Measurements from ENCODE around the gene KRTAP3-3. TPM values are rescaled to one million over a fixed set of nuclear protein-coding genes. Genes with fewer than 3 reads are reported as not detected.
"Not testable (repeated sequence)": the region's sequence is repeated elsewhere in the genome, so short reads cannot be mapped to it uniquely, and the experiment has no call there.

KRTAP3-3 gene
- total and polyA plus RNA-seq, 8 donors, result not detected

- intact Hi-C loops (cut with DNase I), result no loop called here
- H3K27ac ChIP-seq, result no peak overlapping the region
These were observed 10.4 kb upstream of the KRTAP3-3 start for GRCh38 chr17:41004397-41004796.

DNA sequence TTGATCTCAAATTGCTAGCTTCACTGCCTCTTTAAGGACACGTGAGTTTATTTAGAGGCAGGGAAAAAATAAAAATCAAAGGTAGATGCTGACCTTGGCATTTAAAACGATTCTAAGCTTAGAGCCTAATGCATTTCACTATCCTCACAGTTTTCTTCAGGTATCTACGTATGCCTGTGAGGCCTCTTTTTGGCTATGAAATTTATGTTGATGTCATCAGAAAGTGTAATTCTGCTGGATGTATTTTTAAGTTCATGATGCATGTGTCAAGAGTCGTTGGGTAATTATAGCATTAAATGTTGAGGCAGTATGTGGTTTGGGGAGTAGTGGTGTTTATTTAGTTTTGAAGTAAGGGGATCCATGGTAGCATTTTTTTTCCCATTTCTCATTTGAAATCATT, 10.0 kb upstream of the KRTAP3-3 start:
- no peaks in the 10 kb centered on the region for H3K4me1 ChIP-seq
- H3K4me3 ChIP-seq, result no peak overlapping the region
- intact Hi-C loops (cut with DNase I), result no loop called here
- ATAC-seq, result no peak
- TF ChIP-seq CTCF (IDR thresholded peaks at IDR 0.05), result no peak
- H3K27me3 ChIP-seq, result peaks cover 0 to 7% of the 10 kb centered on the region in 2 donors
- H3K27ac ChIP-seq, result no peak overlapping the region
- no peaks in the 10 kb centered on the region for H3K36me3 ChIP-seq
- no peaks in the 10 kb centered on the region for H3K9me3 ChIP-seq
- DNase-seq, result no peak

More at GRCh38 chr17:41004397-41004796, 10.4 kb upstream of the KRTAP3-3 start:
- no peak for TF ChIP-seq CTCF (IDR thresholded peaks at IDR 0.05)
- Histone ChIP-seq H3K4me1 (no peaks in the 10 kb centered on the region), H3K9me3 (no peaks in the 10 kb centered on the region), H3K36me3 (no peaks in the 10 kb centered on the region), H3K27me3 (peaks cover 0 to 6% of the 10 kb centered on the region in 2 donors), H3K4me3 (no peak overlapping the region)
- no peak for DNase-seq
- ATAC-seq, result no peak

- ATAC-seq, result peak; percentile 68
- intact Hi-C loops (cut with DNase I), result no loop called here
- H3K36me3 ChIP-seq, result no peaks in the 10 kb centered on the region
- no peak overlapping the region for H3K27ac ChIP-seq
- no peak for DNase-seq
- no peaks in the 10 kb centered on the region for H3K9me3 ChIP-seq
- H3K4me3 ChIP-seq, result no peak overlapping the region
- TF ChIP-seq CTCF (IDR thresholded peaks at IDR 0.05), result no peak
- no peaks in the 10 kb centered on the region for H3K4me1 ChIP-seq
- H3K27me3 ChIP-seq, result peaks cover 0 to 14% of the 10 kb centered on the region in 2 donors
These were observed 8.8 kb upstream of the KRTAP3-3 start for GRCh38 chr17:41002814-41003213.

GRCh38 chr17:41001795-41002194, 7.8 kb upstream of the KRTAP3-3 start:
- Histone ChIP-seq H3K4me1 (no peaks in the 10 kb centered on the region), H3K36me3 (no peaks in the 10 kb centered on the region), H3K4me3 (no peak overlapping the region), H3K9me3 (no peaks in the 10 kb centered on the region), H3K27me3 (peaks cover 0 to 24% of the 10 kb centered on the region in 2 donors), H3K27ac (no peak overlapping the region)
- ATAC-seq, result no peak
- no peak for DNase-seq
- intact Hi-C loops (cut with DNase I), result no loop called here
- TF ChIP-seq CTCF (IDR thresholded peaks at IDR 0.05), result no peak

GRCh38 chr17:40999563-40999962, 5.6 kb upstream of the KRTAP3-3 start, which contains the start of gene KRTAP3-2:
TSS of gene KRTAP3-2 (minus strand) at chr17:40999906. CDS start at chr17:40999853, 53 bp downstream.
- DNase-seq; ATAC-seq; intact Hi-C loops (cut with DNase I): not testable (repeated sequence)

DNA sequence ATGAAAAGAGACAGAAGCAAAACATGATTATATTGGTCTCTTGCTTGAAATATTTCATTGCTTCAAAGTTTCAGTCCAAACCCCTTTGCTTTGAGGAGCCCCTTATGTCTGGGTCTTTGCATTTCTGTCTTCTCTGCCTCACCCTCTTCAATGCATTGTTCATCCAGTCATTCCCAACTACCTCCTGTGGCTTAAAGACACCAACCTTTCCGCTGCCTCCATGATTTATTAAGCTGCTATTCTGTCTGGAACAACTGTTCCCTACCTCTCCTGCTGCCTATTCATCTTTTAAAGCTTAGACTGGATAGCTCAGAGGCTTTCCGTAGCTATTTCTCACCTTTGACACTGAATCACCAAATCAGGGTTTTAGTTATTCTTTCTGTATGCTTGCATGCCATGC, 3.4 kb upstream of the KRTAP3-3 start:
- no peak for TF ChIP-seq CTCF (IDR thresholded peaks at IDR 0.05)
- intact Hi-C loops (cut with DNase I), result no loop called here
- Histone ChIP-seq H3K36me3 (no peaks in the 10 kb centered on the region), H3K4me1 (no peaks in the 10 kb centered on the region), H3K9me3 (no peaks in the 10 kb centered on the region), H3K27ac (no peak overlapping the region), H3K4me3 (no peak overlapping the region), H3K27me3 (peaks cover 0 to 59% of the 10 kb centered on the region in 2 donors)
- no peak for ATAC-seq
- no peak for DNase-seq

More at GRCh38 chr17:40999563-40999962, 5.6 kb upstream of the KRTAP3-3 start, which contains the start of gene KRTAP3-2:
- H3K9me3 ChIP-seq, H3K27ac ChIP-seq, H3K4me3 ChIP-seq, H3K4me1 ChIP-seq, H3K36me3 ChIP-seq: not testable (repeated sequence)
- peaks cover 0 to 41% of the 10 kb centered on the region in 2 donors for H3K27me3 ChIP-seq

All from left lung (tissue), 10 donors.